ENCODE measurements around the gene KRT3. TPM values are rescaled to one million over a fixed set of nuclear protein-coding genes. Genes with fewer than 3 reads are reported as not detected.
"Not testable (repeated sequence)": the region's sequence is repeated elsewhere in the genome, so short reads cannot be mapped to it uniquely, and the experiment has no call there.

The KRT3 gene
- total RNA-seq, 4 donors from 2014 or later, result not detected

DNA sequence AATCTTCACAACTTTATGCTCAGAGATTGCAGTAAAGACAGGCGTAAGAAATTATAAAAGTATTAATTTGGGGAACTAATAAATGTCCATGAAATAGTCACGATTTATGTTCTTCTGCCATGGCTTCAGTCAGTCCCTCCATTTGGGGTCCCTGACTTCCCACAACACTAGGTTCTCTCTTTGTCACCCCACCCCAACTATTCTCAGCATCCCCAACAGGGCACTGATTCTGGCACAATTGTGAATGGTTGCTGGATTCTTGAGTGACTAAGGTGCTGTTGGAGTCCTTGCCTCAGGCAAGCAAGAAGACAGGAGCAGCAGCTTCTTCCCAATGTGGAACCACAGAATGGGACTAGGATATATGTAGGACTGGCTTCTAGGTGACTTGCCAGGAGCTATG lies 34.1 kb downstream of the KRT3 start:
- Histone ChIP-seq H3K4me3 (no peak overlapping the region), H3K9me3 (peaks cover 0 to 22% (median 18%) of the 10 kb centered on the region in 4 donors), H3K27me3 (peaks cover 0 to 11% (median 0%) of the 10 kb centered on the region in 4 donors), H3K27ac (replicated peaks in 1 of 4) (no peak overlapping the region), H3K36me3 (no peaks in the 10 kb centered on the region), H3K4me1 (no peaks in the 10 kb centered on the region)
- intact Hi-C loops (cut with DNase I), result no loop called here
- TF ChIP-seq, protein P1, sequence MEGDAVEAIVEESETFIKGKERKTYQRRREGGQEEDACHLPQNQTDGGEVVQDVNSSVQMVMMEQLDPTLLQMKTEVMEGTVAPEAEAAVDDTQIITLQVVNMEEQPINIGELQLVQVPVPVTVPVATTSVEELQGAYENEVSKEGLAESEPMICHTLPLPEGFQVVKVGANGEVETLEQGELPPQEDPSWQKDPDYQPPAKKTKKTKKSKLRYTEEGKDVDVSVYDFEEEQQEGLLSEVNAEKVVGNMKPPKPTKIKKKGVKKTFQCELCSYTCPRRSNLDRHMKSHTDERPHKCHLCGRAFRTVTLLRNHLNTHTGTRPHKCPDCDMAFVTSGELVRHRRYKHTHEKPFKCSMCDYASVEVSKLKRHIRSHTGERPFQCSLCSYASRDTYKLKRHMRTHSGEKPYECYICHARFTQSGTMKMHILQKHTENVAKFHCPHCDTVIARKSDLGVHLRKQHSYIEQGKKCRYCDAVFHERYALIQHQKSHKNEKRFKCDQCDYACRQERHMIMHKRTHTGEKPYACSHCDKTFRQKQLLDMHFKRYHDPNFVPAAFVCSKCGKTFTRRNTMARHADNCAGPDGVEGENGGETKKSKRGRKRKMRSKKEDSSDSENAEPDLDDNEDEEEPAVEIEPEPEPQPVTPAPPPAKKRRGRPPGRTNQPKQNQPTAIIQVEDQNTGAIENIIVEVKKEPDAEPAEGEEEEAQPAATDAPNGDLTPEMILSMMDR (IDR thresholded peaks at IDR 0.05), result no peak
- TF ChIP-seq POLR2A (IDR thresholded peaks at IDR 0.05; ENCODE audit: low read depth) (no peak), POLR2AphosphoS5 (IDR thresholded peaks at IDR 0.05) (no peak), EP300 (IDR thresholded peaks at IDR 0.05) (no peak)
- 87% methylated on average over 2 of the region's 2 CpGs for WGBS
- no peak for DNase-seq (ENCODE audit: extremely low spot score)

- H3K4me3 ChIP-seq; intact Hi-C loops (cut with DNase I); DNase-seq (ENCODE audit: extremely low spot score); H3K4me1 ChIP-seq; H3K36me3 ChIP-seq; H3K27ac ChIP-seq (replicated peaks in 1 of 4): not testable (repeated sequence)
- WGBS, result 85% methylated on average over 8 of the region's 8 CpGs
- Histone ChIP-seq H3K27me3 (peaks cover 0 to 17% (median 0%) of the 10 kb centered on the region in 4 donors), H3K9me3 (peaks cover 0 to 22% (median 18%) of the 10 kb centered on the region in 4 donors)
These were observed 34.7 kb downstream of the KRT3 start for GRCh38 chr12:52761218-52761617.

DNA sequence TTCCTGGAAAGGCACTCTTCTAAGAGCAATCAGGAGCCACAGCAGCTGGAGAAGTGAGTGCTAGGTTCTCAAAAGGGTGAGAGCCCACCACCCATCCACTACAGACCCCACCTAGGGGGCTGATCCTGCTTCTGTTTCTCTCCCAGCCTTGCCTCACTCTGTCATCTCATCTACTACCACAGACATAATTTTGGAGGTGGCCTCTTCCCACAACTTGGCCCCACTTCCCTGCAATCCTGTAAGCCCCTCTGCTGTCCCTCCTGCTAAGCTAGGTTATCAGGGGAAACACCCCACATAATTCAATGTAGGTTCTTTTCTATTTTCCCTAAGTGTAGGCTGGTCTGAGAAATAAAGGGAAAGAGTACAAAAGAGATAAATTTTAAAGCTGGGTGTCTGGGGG lies 35.3 kb downstream of the KRT3 start:
- Histone ChIP-seq H3K9me3 (peaks cover 0 to 22% (median 18%) of the 10 kb centered on the region in 4 donors), H3K4me3 (no peak overlapping the region), H3K4me1 (no peaks in the 10 kb centered on the region), H3K36me3 (no peaks in the 10 kb centered on the region), H3K27me3 (peaks cover 0 to 20% (median 0%) of the 10 kb centered on the region in 4 donors), H3K27ac (replicated peaks in 1 of 4) (no peak overlapping the region)
- DNase-seq (ENCODE audit: extremely low spot score), result no peak
- TF ChIP-seq POLR2AphosphoS5 (IDR thresholded peaks at IDR 0.05) (no peak), POLR2A (IDR thresholded peaks at IDR 0.05; ENCODE audit: low read depth) (no peak)
- TF ChIP-seq, protein P1 (IDR thresholded peaks at IDR 0.05), result no peak
- intact Hi-C loops (cut with DNase I), result no loop called here

DNA sequence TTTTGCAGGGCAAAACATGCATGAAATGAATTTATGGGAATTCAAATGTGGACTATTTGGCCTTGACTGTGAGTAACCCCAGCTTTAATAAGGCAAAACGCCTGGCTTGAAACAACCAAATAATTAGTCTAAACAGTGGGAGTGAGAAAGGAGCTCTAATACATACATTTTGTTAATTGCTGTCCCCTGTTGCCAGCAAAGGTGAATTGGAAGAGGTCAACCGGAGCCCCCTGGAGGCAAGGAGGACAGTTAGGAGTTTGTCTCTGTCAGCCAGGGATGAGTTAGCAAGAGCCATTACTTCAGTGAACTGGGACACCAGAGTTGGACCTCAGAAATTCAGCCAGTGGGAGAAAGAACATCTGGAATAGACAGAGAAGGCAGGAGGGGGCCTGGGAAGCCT lies 36.2 kb downstream of the KRT3 start:
- intact Hi-C loops (cut with DNase I), result no loop called here
- TF ChIP-seq POLR2AphosphoS5 (IDR thresholded peaks at IDR 0.05), result no peak
- TF ChIP-seq EP300 (IDR thresholded peaks at IDR 0.05), result no peak
- TF ChIP-seq, protein P1 (IDR thresholded peaks at IDR 0.05), result no peak
- no peak for TF ChIP-seq POLR2A (IDR thresholded peaks at IDR 0.05; ENCODE audit: low read depth)
- no peaks in the 10 kb centered on the region for H3K36me3 ChIP-seq
- no peaks in the 10 kb centered on the region for H3K4me1 ChIP-seq
- WGBS, result 65% methylated on average over 2 of the region's 2 CpGs
- peaks cover 0 to 29% (median 0%) of the 10 kb centered on the region in 4 donors for H3K27me3 ChIP-seq
- no peak overlapping the region for H3K4me3 ChIP-seq
- DNase-seq (ENCODE audit: extremely low spot score), result no peak
- H3K27ac ChIP-seq (replicated peaks in 1 of 4), result no peak overlapping the region
- peaks cover 0 to 22% (median 18%) of the 10 kb centered on the region in 4 donors for H3K9me3 ChIP-seq

DNA sequence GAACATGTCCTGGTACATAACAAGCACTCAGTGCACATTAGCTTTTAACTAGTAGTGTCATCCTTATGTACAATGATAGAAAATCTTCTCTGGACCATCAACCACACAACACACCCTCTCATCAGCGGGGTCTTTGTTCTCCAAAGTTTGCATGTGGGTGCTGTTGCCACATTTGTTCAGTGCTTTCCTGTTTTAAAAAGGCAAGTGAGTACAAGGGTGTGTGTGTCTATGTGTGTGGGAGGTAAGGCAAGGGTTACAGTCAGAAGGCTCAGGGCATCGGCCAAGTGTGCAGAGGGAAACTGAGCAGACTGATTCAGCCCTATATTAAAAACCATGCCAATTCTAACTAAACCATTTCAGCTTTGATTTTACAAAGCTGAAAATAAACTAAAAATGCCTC lies 36.7 kb downstream of the KRT3 start:
- no peak overlapping the region for H3K27ac ChIP-seq (replicated peaks in 1 of 4)
- intact Hi-C loops (cut with DNase I), result no loop called here

More for the DNA sequence above, 36.7 kb downstream of the KRT3 start:
- TF ChIP-seq, protein P1 (IDR thresholded peaks at IDR 0.05), result no peak
- no peak for TF ChIP-seq EP300 (IDR thresholded peaks at IDR 0.05)
- TF ChIP-seq POLR2AphosphoS5 (IDR thresholded peaks at IDR 0.05), result no peak
- TF ChIP-seq POLR2A (IDR thresholded peaks at IDR 0.05; ENCODE audit: low read depth), result no peak
- WGBS, result 31% methylated on average over 2 of the region's 2 CpGs
- no peaks in the 10 kb centered on the region for H3K4me1 ChIP-seq
- DNase-seq (ENCODE audit: extremely low spot score), result no peak
- H3K4me3 ChIP-seq, result no peak overlapping the region
- H3K9me3 ChIP-seq, result peaks cover 0 to 22% (median 18%) of the 10 kb centered on the region in 4 donors
- H3K36me3 ChIP-seq, result no peaks in the 10 kb centered on the region
- H3K27me3 ChIP-seq, result peaks cover 0 to 34% (median 0%) of the 10 kb centered on the region in 4 donors
